ENCODE measurements around the gene C16orf87. TPM values are rescaled to one million over a fixed set of nuclear protein-coding genes. Genes with fewer than 3 reads are reported as not detected.

Gene C16orf87
- polyA plus RNA-seq, 1 donor from 2014 or later, result 27.5 TPM

DNA sequence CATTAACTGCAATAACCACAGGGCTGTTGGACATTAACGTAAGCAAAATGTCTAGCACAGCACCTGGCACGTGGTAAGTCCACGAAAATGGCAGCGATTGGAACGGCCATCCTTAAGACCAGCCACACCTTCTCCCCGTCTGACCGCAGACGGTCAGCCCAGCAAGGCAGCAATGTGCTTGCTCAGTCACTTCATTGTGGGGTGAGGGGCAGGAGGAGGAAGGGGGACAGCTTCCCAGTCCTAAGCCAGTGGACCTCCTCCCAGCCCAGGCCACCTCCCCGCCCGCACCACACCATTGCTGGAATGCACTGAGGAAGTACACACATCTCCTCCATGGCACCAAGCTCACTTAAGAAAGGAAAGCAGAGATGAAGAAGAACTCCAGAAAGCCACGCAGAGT lies 74.2 kb downstream of the C16orf87 start:
- H3K36me3 ChIP-seq (ENCODE audit: insufficient read depth, low read length), result no peaks in the 10 kb centered on the region
- no peak overlapping the region for H3K4me2 ChIP-seq (ENCODE audit: low read length)
- H3K9me3 ChIP-seq (ENCODE audit: low read length), result no peaks in the 10 kb centered on the region
- no peaks in the 10 kb centered on the region for H3K79me2 ChIP-seq (replicated peaks; ENCODE audit: insufficient read depth, low read length)
- TF ChIP-seq, protein P1, sequence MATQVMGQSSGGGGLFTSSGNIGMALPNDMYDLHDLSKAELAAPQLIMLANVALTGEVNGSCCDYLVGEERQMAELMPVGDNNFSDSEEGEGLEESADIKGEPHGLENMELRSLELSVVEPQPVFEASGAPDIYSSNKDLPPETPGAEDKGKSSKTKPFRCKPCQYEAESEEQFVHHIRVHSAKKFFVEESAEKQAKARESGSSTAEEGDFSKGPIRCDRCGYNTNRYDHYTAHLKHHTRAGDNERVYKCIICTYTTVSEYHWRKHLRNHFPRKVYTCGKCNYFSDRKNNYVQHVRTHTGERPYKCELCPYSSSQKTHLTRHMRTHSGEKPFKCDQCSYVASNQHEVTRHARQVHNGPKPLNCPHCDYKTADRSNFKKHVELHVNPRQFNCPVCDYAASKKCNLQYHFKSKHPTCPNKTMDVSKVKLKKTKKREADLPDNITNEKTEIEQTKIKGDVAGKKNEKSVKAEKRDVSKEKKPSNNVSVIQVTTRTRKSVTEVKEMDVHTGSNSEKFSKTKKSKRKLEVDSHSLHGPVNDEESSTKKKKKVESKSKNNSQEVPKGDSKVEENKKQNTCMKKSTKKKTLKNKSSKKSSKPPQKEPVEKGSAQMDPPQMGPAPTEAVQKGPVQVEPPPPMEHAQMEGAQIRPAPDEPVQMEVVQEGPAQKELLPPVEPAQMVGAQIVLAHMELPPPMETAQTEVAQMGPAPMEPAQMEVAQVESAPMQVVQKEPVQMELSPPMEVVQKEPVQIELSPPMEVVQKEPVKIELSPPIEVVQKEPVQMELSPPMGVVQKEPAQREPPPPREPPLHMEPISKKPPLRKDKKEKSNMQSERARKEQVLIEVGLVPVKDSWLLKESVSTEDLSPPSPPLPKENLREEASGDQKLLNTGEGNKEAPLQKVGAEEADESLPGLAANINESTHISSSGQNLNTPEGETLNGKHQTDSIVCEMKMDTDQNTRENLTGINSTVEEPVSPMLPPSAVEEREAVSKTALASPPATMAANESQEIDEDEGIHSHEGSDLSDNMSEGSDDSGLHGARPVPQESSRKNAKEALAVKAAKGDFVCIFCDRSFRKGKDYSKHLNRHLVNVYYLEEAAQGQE (IDR thresholded peaks at IDR 0.05; ENCODE audit: borderline replicate concordance), result no peak
- TF ChIP-seq POLR2AphosphoS5 (IDR thresholded peaks at IDR 0.05), result no peak
- no peak for TF ChIP-seq EZH2 (IDR thresholded peaks at IDR 0.05; ENCODE audit: borderline replicate concordance, insufficient read depth, low read length, poor library complexity, severe bottlenecking)
- TF ChIP-seq, protein P2, sequence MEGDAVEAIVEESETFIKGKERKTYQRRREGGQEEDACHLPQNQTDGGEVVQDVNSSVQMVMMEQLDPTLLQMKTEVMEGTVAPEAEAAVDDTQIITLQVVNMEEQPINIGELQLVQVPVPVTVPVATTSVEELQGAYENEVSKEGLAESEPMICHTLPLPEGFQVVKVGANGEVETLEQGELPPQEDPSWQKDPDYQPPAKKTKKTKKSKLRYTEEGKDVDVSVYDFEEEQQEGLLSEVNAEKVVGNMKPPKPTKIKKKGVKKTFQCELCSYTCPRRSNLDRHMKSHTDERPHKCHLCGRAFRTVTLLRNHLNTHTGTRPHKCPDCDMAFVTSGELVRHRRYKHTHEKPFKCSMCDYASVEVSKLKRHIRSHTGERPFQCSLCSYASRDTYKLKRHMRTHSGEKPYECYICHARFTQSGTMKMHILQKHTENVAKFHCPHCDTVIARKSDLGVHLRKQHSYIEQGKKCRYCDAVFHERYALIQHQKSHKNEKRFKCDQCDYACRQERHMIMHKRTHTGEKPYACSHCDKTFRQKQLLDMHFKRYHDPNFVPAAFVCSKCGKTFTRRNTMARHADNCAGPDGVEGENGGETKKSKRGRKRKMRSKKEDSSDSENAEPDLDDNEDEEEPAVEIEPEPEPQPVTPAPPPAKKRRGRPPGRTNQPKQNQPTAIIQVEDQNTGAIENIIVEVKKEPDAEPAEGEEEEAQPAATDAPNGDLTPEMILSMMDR (IDR thresholded peaks at IDR 0.05; ENCODE audit: poor library complexity, severe bottlenecking), result no peak
- TF ChIP-seq MXI1 (conservative IDR thresholded peaks at IDR 0.05; ENCODE audit: poor library complexity, severe bottlenecking), result no peak
- TF ChIP-seq TAF1 (IDR thresholded peaks at IDR 0.05; ENCODE audit: low read depth), result no peak
- H3K4me3 ChIP-seq (ENCODE audit: low read length), result no peak overlapping the region
- H3K27me3 ChIP-seq (ENCODE audit: insufficient read depth, low read depth, low read length), result no peaks in the 10 kb centered on the region
- no peaks in the 10 kb centered on the region for H4K20me1 ChIP-seq (ENCODE audit: insufficient read depth)
- no peak overlapping the region for H3K27ac ChIP-seq (ENCODE audit: low read length)
- no peaks in the 10 kb centered on the region for H3K9me2 ChIP-seq (ENCODE audit: insufficient read depth, low read length)
- H2AFZ ChIP-seq (ENCODE audit: low read depth, low read length), result no peak overlapping the region
- H3F3A ChIP-seq (ENCODE audit: insufficient read depth, low read length, poor library complexity, severe bottlenecking), result no peaks in the 10 kb centered on the region
- no peak overlapping the region for H3K9ac ChIP-seq (ENCODE audit: low read length)

DNA sequence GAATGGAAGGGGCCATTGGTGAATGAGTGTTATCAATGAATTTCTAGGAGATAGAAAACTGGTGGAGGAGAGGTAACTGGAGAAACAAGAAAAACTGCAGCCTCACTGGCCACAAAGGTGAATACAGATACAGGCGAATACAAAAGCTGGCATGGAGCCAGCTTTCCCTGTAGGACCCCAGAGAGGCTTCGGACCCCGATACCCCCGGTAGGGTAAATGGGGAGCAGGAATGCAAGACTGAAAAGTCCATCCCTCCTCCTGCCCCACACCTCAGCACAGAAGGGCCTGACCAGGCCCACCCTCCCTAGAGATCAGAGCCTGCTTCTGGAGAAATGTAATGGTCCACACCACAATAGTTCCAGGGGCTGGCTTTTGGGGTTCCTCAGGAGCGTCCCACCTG lies 78.0 kb downstream of the C16orf87 start:
- Histone ChIP-seq H3K36me3 (ENCODE audit: insufficient read depth, low read length) (no peaks in the 10 kb centered on the region), H3K4me2 (ENCODE audit: low read length) (no peak overlapping the region), H4K20me1 (ENCODE audit: insufficient read depth) (no peaks in the 10 kb centered on the region), H2AFZ (ENCODE audit: low read depth, low read length) (no peak overlapping the region), H3K27ac (ENCODE audit: low read length) (no peak overlapping the region), H3K79me2 (replicated peaks; ENCODE audit: insufficient read depth, low read length) (no peaks in the 10 kb centered on the region), H3K27me3 (ENCODE audit: insufficient read depth, low read depth, low read length) (no peaks in the 10 kb centered on the region), H3K9me3 (ENCODE audit: low read length) (no peaks in the 10 kb centered on the region), H3K9me2 (ENCODE audit: insufficient read depth, low read length) (no peaks in the 10 kb centered on the region), H3K4me3 (ENCODE audit: low read length) (no peak overlapping the region), H3F3A (ENCODE audit: insufficient read depth, low read length, poor library complexity, severe bottlenecking) (no peaks in the 10 kb centered on the region), H3K9ac (ENCODE audit: low read length) (no peak overlapping the region)
- TF ChIP-seq POLR2AphosphoS5 (IDR thresholded peaks at IDR 0.05) (no peak), MXI1 (conservative IDR thresholded peaks at IDR 0.05; ENCODE audit: poor library complexity, severe bottlenecking) (no peak), SMC3 (conservative IDR thresholded peaks at IDR 0.05; ENCODE audit: poor library complexity) (no peak), TAF1 (IDR thresholded peaks at IDR 0.05; ENCODE audit: low read depth) (no peak), EZH2 (IDR thresholded peaks at IDR 0.05; ENCODE audit: borderline replicate concordance, insufficient read depth, low read length, poor library complexity, severe bottlenecking) (no peak), RAD21 (conservative IDR thresholded peaks at IDR 0.05) (no peak)
- TF ChIP-seq, protein P2 (IDR thresholded peaks at IDR 0.05; ENCODE audit: poor library complexity, severe bottlenecking), result no peak
- TF ChIP-seq, protein P1 (IDR thresholded peaks at IDR 0.05; ENCODE audit: borderline replicate concordance), result no peak

Data from neural cell (in vitro differentiated cells).